HG03103 (cell line): ENCODE measurements around the gene WTIP.

Experiments
- ATAC-seq: cut with Tn5 transposase; IDR thresholded peaks from one replicate; pipeline ENCODE4 v1.9.1; 2021; ENCODE audit warnings: low read depth; ENCODE audit not compliant: unreplicated experiment

Gene WTIP

DNA sequence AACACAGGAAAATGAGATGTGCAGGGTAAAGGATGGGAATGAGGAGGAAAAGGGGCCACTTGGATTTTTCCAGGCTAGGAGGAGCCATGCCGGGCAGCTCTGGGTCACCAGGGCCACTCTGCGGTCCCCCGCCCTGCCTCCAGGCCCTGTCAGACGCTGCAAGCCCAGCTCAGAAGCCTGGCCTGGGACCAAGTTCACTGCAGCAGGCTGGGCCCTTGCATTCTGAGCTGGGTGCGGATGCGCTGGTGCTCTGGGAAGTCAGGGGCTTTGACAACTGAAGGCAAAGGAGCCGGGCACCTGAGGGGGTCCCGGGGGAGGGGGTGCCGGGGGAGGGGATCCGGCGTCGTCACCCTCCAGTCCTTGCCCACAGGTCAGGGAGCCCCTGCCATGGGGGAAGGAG lies 77.5 kb downstream of the WTIP start:
- ATAC-seq = no peak

DNA sequence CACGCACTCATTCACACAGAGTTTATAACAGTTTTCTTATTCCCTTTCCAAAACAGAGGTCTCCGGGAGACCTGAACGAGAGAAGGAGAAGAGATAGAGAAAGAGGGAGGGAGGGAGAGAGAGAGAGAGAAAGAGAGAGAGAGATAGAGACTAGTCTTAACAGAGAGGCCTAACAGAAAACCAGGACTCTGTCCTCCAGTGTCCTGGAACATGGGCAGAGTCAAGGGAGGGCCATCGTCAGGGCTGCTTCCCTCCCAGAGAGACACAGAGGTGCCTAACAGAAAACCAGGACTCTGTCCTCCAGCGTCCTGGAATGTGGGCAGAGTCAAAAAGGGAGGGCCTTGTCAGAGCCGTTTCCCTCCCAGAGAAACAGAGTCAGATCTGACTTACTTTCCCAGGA lies 78.7 kb downstream of the WTIP start:
- no peak for ATAC-seq
